Uterus (tissue), 4 donors: ENCODE data around the gene GRM5. TPM values are rescaled to one million over a fixed set of nuclear protein-coding genes. Genes with fewer than 3 reads are reported as not detected.

ENCODE experiments used
- DNase-seq, 2 donors: peaks; one replicate each; pipeline ENCODE4 v3.0.0-alpha.2; 2019 to 2020
- H3K27ac ChIP-seq, 2 donors: fragments of 200-600 bp; sonication (generic); 1 replicate in 1 of 2; 2 replicates in 1 of 2; pipeline ENCODE4 v1.5.1; 2016 to 2018
- H3K27me3 ChIP-seq, 2 donors: fragments of 200-600 bp; sonication (generic); one replicate each; pipeline ENCODE4 v1.5.1; 2018 to 2019; ENCODE audit warnings: control low read depth in 1 of 2
- H3K36me3 ChIP-seq, 2 donors: fragments of 200-600 bp; sonication (generic); one replicate each; pipeline ENCODE4 v1.5.1; 2019; ENCODE audit warnings: control low read depth in 1 of 2
- H3K4me1 ChIP-seq, 2 donors: fragments of 200-600 bp; sonication (generic); one replicate each; pipeline ENCODE4 v1.5.1; 2018 to 2019; ENCODE audit warnings: control low read depth in 1 of 2
- H3K4me3 ChIP-seq, 2 donors: fragments of 200-600 bp; sonication (generic); 1 replicate in 1 of 2; 2 replicates in 1 of 2; pipeline ENCODE4 v1.5.1; 2018 to 2019; ENCODE audit warnings: mild to moderate bottlenecking in 1 of 2
- H3K9me3 ChIP-seq, 2 donors: fragments of 200-600 bp; sonication (generic); one replicate each; pipeline ENCODE4 v1.5.1; 2019; ENCODE audit warnings: control low read depth in 1 of 2
- CTCF ChIP-seq, 4 experiments: fragments of 200-600 bp in 2 of 4; fragments of 450-650 bp in 2 of 4; sonication (generic) in 2 of 4; IDR thresholded peaks; one replicate each; pipeline ENCODE4 v1.5.1; 2016 to 2019; ENCODE audit warnings: antibody characterized with exemption in 4 of 4, mild to moderate bottlenecking in 2 of 4, moderate library complexity in 1 of 4
- POLR2A ChIP-seq, 2 donors: fragments of 450-650 bp; IDR thresholded peaks; one replicate each; pipeline ENCODE4 v1.6.1; 2016; ENCODE audit warnings: antibody characterized with exemption in 2 of 2, mild to moderate bottlenecking in 1 of 2, moderate library complexity in 1 of 2
- intact Hi-C: fragments of 100-400 bp; cut with DNase I; formaldehyde crosslinking; loops from one replicate; pipeline ENCODE4 v1.15.1; 2023; ENCODE audit warnings: low total_unique reads
- total RNA-seq, 4 donors: library from RNA; depleted of rRNA in 3 of 4; stranded (reverse); fragments of >200 nt in 3 of 4; gene quantifications; one replicate each; pipeline versions ENCODE4 v1.1.0 to v1.2.4, GENCODE V29; 2014 to 2023
- donor health status: DM: yes; HTN: yes; CAD: no.

GRM5 gene
- total RNA-seq, 4 donors from 2014 or later, result under 0.01 to 2.2 TPM; not detected in 2

GRCh38 chr11:88508759-88509581, 556.8 kb downstream of the GRM5 start:
- Histone ChIP-seq H3K4me3 (peak overlapping the region in 1 of 2 donors; percentile 28), H3K27me3 (no peaks in the 10 kb centered on the region), H3K9me3 (no peaks in the 10 kb centered on the region), H3K4me1 (no peaks in the 10 kb centered on the region), H3K36me3 (no peaks in the 10 kb centered on the region), H3K27ac (no peak overlapping the region)
- intact Hi-C loops, result no loop called here
- no peak for TF ChIP-seq POLR2A (IDR thresholded peaks at IDR 0.05)
- no peak for TF ChIP-seq CTCF (IDR thresholded peaks at IDR 0.05)
- no peak for DNase-seq

GRCh38 chr11:88508418-88508758, 557.4 kb downstream of the GRM5 start:
- H3K4me3 ChIP-seq, result peak overlapping the region in 1 of 2 donors; percentile 28
- H3K27me3 ChIP-seq, result no peaks in the 10 kb centered on the region
- TF ChIP-seq CTCF (IDR thresholded peaks at IDR 0.05) (no peak), POLR2A (IDR thresholded peaks at IDR 0.05) (no peak)
- H3K36me3 ChIP-seq, result no peaks in the 10 kb centered on the region
- no peak overlapping the region for H3K27ac ChIP-seq
- intact Hi-C loops, result no loop called here
- no peaks in the 10 kb centered on the region for H3K4me1 ChIP-seq
- DNase-seq, result no peak
- no peaks in the 10 kb centered on the region for H3K9me3 ChIP-seq

GRCh38 chr11:88507771-88508417, 557.9 kb downstream of the GRM5 start:
- no peaks in the 10 kb centered on the region for H3K9me3 ChIP-seq
- no peaks in the 10 kb centered on the region for H3K36me3 ChIP-seq
- H3K27me3 ChIP-seq, result no peaks in the 10 kb centered on the region
- H3K4me1 ChIP-seq, result no peaks in the 10 kb centered on the region
- TF ChIP-seq CTCF (IDR thresholded peaks at IDR 0.05), result no peak
- intact Hi-C loops, result no loop called here
- H3K4me3 ChIP-seq, result no peak overlapping the region
- no peak for DNase-seq
- no peak overlapping the region for H3K27ac ChIP-seq

- Histone ChIP-seq H3K36me3 (no peaks in the 10 kb centered on the region), H3K4me1 (no peaks in the 10 kb centered on the region), H3K27me3 (no peaks in the 10 kb centered on the region), H3K4me3 (no peak overlapping the region), H3K27ac (no peak overlapping the region), H3K9me3 (no peaks in the 10 kb centered on the region)
- TF ChIP-seq CTCF (IDR thresholded peaks at IDR 0.05) (no peak), POLR2A (IDR thresholded peaks at IDR 0.05) (no peak)
- DNase-seq, result no peak
- intact Hi-C loops, result no loop called here
Measured at GRCh38 chr11:88501541-88501940, 564.2 kb downstream of the GRM5 start.

GRCh38 chr11:88495836-88496235, 569.9 kb downstream of the GRM5 start:
- no peak overlapping the region for H3K27ac ChIP-seq
- no peaks in the 10 kb centered on the region for H3K4me1 ChIP-seq
- no peak overlapping the region for H3K4me3 ChIP-seq
- H3K9me3 ChIP-seq, result no peaks in the 10 kb centered on the region
- intact Hi-C loops, result no loop called here
- no peaks in the 10 kb centered on the region for H3K27me3 ChIP-seq
- TF ChIP-seq POLR2A (IDR thresholded peaks at IDR 0.05) (no peak), CTCF (IDR thresholded peaks at IDR 0.05) (no peak)
- H3K36me3 ChIP-seq, result no peaks in the 10 kb centered on the region
- no peak for DNase-seq
